Measurements from ENCODE around the gene SMTN. TPM values are rescaled to one million over a fixed set of nuclear protein-coding genes. Genes with fewer than 3 reads are reported as not detected.

The SMTN gene
- total and polyA plus RNA-seq, 10 of the 15 experiments (the other 5 are each of a cell fraction or from before 2014, with no cell fraction given): 0.92 to 21.9 (median 4.8) TPM

GRCh38 chr22:31079095-31079642 is 1.9 kb upstream of the SMTN start:
- DNase-seq (ENCODE audit: low read depth, low spot score): no peak
- intact Hi-C loops (cut with micrococcal nuclease; ENCODE audit: unreplicated experiment): no loop called here
- in situ Hi-C loops (cut with MboI): no loop called here
- Histone ChIP-seq H3K9ac (ENCODE audit: control insufficient read depth, insufficient read depth, low read length) (no peak overlapping the region), H3K4me3 (no peak overlapping the region), H3K27ac (ENCODE audit: control insufficient read depth, insufficient read depth) (no peak overlapping the region), H3K9me3 (replicated peaks; ENCODE audit: control insufficient read depth, insufficient read depth, low read length) (no peaks in the 10 kb centered on the region), H2AFZ (ENCODE audit: control insufficient read depth, low read depth, low read length) (no peak overlapping the region), H3K36me3 (ENCODE audit: control insufficient read depth in 2 of 2, insufficient read depth in 2 of 2, low read length in 1 of 2) (no peaks in the 10 kb centered on the region), H3K79me2 (ENCODE audit: control insufficient read depth, insufficient read depth, low read length) (peaks cover 6% of the 10 kb centered on the region), H4K20me1 (ENCODE audit: control insufficient read depth, insufficient read depth) (no peaks in the 10 kb centered on the region), H3K27me3 (replicated peaks in 1 of 2; ENCODE audit: control insufficient read depth in 2 of 2, insufficient read depth in 2 of 2, low read length in 1 of 2) (no peaks in the 10 kb centered on the region), H3K4me1 (ENCODE audit: control insufficient read depth, insufficient read depth, low read length) (peaks cover 25% of the 10 kb centered on the region), H3K4me2 (ENCODE audit: control insufficient read depth, insufficient read depth) (no peak overlapping the region)
- ChIA-PET RAD21 (ENCODE audit: unreplicated experiment) (no interaction called here), CTCF (no interaction called here), POLR2A (interaction anchor here (0.6 kb wide), 2 partner anchors 22 to 49 kb away, joined by 4 read pairs; no protein-coding TSS in a partner anchor), SMC1A (ENCODE audit: uncharacterized antibody, unreplicated experiment) (interaction anchor here (1.4 kb wide), 1 partner anchor 130 kb away, joined by 3 read pairs; no protein-coding TSS in a partner anchor)
- no TSS peak for BruUV-seq (replicated peaks)
- no peak for ATAC-seq
- FAIRE-seq: no peak
- WGBS (ENCODE audit: insufficient coverage, insufficient replicate concordance, low lambda C conversion rate, missing lambda C conversion rate): 68% methylated on average over 12 of the region's 12 CpGs
- peak; percentile 41 for TF ChIP-seq PBX3 (IDR thresholded peaks at IDR 0.05; ENCODE audit: insufficient replicate concordance, low read depth, low read length)
- TF ChIP-seq ATF7 (IDR thresholded peaks at IDR 0.05; ENCODE audit: low read depth): no peak
- no peak for TF ChIP-seq CHD2 (IDR thresholded peaks at IDR 0.05; ENCODE audit: borderline replicate concordance, low read depth, low read length)
- TF ChIP-seq SUZ12 (IDR thresholded peaks at IDR 0.05; ENCODE audit: unreplicated experiment): no peak
- no peak for TF ChIP-seq CBFB (IDR thresholded peaks at IDR 0.05; ENCODE audit: low read depth)
- no peak for TF ChIP-seq TARDBP (IDR thresholded peaks at IDR 0.05; ENCODE audit: borderline replicate concordance)
- TF ChIP-seq PKNOX1 (IDR thresholded peaks at IDR 0.05): peak; percentile 80
- no peak for TF ChIP-seq GABPA (IDR thresholded peaks at IDR 0.05; ENCODE audit: low read depth)
